ENCODE results near the gene BABAM1. TPM values are rescaled to one million over a fixed set of nuclear protein-coding genes. Genes with fewer than 3 reads are reported as not detected.

The BABAM1 gene
- 100 to 1,000 TPM; 136 to 151 TPM for total RNA-seq
- 92.0 TPM for polyA plus RNA-seq (2013, experiment 1 of 2)
- polyA plus RNA-seq (2013, experiment 2 of 2) = 81.9 TPM
- long read RNA-seq, experiment 1, transcript BABAM1-208 (9 exons, 1,470 nt) = major isoform, 17 of 51 reads
- long read RNA-seq, experiment 1, transcript BABAM1-201 (9 exons, 1,472 nt) = minor isoform, 5 of 51 reads
- long read RNA-seq, experiment 1, partial matches to known transcripts = 9 of 51 reads
- long read RNA-seq, experiment 1, other reads (novel, unspliced or antisense) = 20 of 51 reads
- long read RNA-seq, experiment 2, transcript BABAM1-208 (9 exons, 1,470 nt) = major isoform, 103 of 190 reads
- long read RNA-seq, experiment 2, transcript BABAM1-201 (9 exons, 1,472 nt) = minor isoform, 39 of 190 reads
- long read RNA-seq, experiment 2, partial matches to known transcripts = 8 of 190 reads
- long read RNA-seq, experiment 2, other reads (novel, unspliced or antisense) = 34 of 190 reads
- long read RNA-seq, experiment 3, transcript BABAM1-213 (9 exons, 1,366 nt) = minor isoform, 24 of 486 reads
- long read RNA-seq, experiment 3, transcript BABAM1-201 (9 exons, 1,472 nt) = minor isoform, 102 of 486 reads
- long read RNA-seq, experiment 3, transcript BABAM1-208 (9 exons, 1,470 nt) = major isoform, 268 of 486 reads
- long read RNA-seq, experiment 3, partial matches to known transcripts = 20 of 486 reads
- long read RNA-seq, experiment 3, other reads (novel, unspliced or antisense) = 68 of 486 reads
- long read RNA-seq, experiment 4, transcript BABAM1-201 (9 exons, 1,472 nt) = minor isoform, 59 of 335 reads
- long read RNA-seq, experiment 4, transcript BABAM1-208 (9 exons, 1,470 nt) = major isoform, 211 of 335 reads
- long read RNA-seq, experiment 4, transcript BABAM1-213 (9 exons, 1,366 nt) = minor isoform, 12 of 335 reads
- long read RNA-seq, experiment 4, partial matches to known transcripts = 9 of 335 reads
- long read RNA-seq, experiment 4, other reads (novel, unspliced or antisense) = 40 of 335 reads

GRCh38 chr19:17266975-17267788, at the start of gene BABAM1:
BABAM1 (plus strand) TSS chr19:17267443; CDS start chr19:17268807, 1,364 bp downstream.
- H3K36me3 ChIP-seq (ENCODE audit: control insufficient read depth, insufficient read depth, low read length) = peaks cover 26% of the 10 kb centered on the region
- H3K9me3 ChIP-seq (ENCODE audit: control insufficient read depth, low read length) = no peaks in the 10 kb centered on the region
- peak within 1 kb of the TSS; percentile 72 for H3K9ac ChIP-seq (ENCODE audit: extremely low read depth, low read length, poor library complexity, severe bottlenecking)
- no peaks in the 10 kb centered on the region for H3K27me3 ChIP-seq (ENCODE audit: control insufficient read depth, insufficient read depth, low read length, poor library complexity, severe bottlenecking)
- 1% methylated on average over 19 to 27 of the region's 27 CpGs for WGBS, 2 experiments (ENCODE audit: insufficient coverage in 1 of 2, insufficient read length in 1 of 2)
- H3K27me3 Mint-ChIP-seq (ENCODE audit: insufficient read depth) = no peaks in the 10 kb centered on the region
- H3K36me3 Mint-ChIP-seq (ENCODE audit: low read depth) = peaks cover 20% of the 10 kb centered on the region
- no peak for TF ChIP-seq CTCF (conservative IDR thresholded peaks at IDR 0.05)
- DNase-seq = peak; percentile 99
- peak within 1 kb of the TSS; percentile 93 for H3K4me3 Mint-ChIP-seq
- H3K27ac ChIP-seq (ENCODE audit: low read depth, low read length) = peak within 1 kb of the TSS; percentile 21
- H3K4me1 Mint-ChIP-seq = peaks cover 7% of the 10 kb centered on the region
- H3K9me3 Mint-ChIP-seq = no peaks in the 10 kb centered on the region
- H3K27ac Mint-ChIP-seq = peak within 1 kb of the TSS; percentile 94
- H3K4me3 ChIP-seq (ENCODE audit: low read length) = peak within 1 kb of the TSS; percentile 98
- no peaks in the 10 kb centered on the region for H3K4me1 ChIP-seq (ENCODE audit: control insufficient read depth, insufficient read depth, low read length)

- Mint-ChIP-seq H3K36me3 (ENCODE audit: low read depth) (peaks cover 28% of the 10 kb centered on the region), H3K9me3 (no peaks in the 10 kb centered on the region), H3K4me1 (peaks cover 4% of the 10 kb centered on the region), H3K27ac (no peak overlapping the region), H3K27me3 (ENCODE audit: insufficient read depth) (no peaks in the 10 kb centered on the region), H3K4me3 (no peak overlapping the region)
- Histone ChIP-seq H3K27ac (ENCODE audit: low read depth, low read length) (no peak overlapping the region), H3K27me3 (ENCODE audit: control insufficient read depth, insufficient read depth, low read length, poor library complexity, severe bottlenecking) (no peaks in the 10 kb centered on the region), H3K9ac (ENCODE audit: extremely low read depth, low read length, poor library complexity, severe bottlenecking) (no peak overlapping the region), H3K9me3 (ENCODE audit: control insufficient read depth, low read length) (no peaks in the 10 kb centered on the region), H3K36me3 (ENCODE audit: control insufficient read depth, insufficient read depth, low read length) (peaks cover 8% of the 10 kb centered on the region), H3K4me1 (ENCODE audit: control insufficient read depth, insufficient read depth, low read length) (peaks cover 3% of the 10 kb centered on the region), H3K4me3 (ENCODE audit: low read length) (no peak overlapping the region)
- 89 to 96% methylated on average over 4 to 8 of the region's 8 CpGs for WGBS, 2 experiments (ENCODE audit: insufficient coverage in 1 of 2, insufficient read length in 1 of 2)
- no peak for DNase-seq
- TF ChIP-seq CTCF (conservative IDR thresholded peaks at IDR 0.05) = no peak
Observed at GRCh38 chr19:17219286-17219685, 48.0 kb upstream of the BABAM1 start.
